HepG2 (cell line): Measurements from ENCODE around the gene PLIN3. TPM values are rescaled to one million over a fixed set of nuclear protein-coding genes. Genes with fewer than 3 reads are reported as not detected.
A peak's percentile ranks its signal among the peaks of the same experiment; 100 is the strongest.

ENCODE experiments used
- EEA1 ChIP-seq: sonication (generic); formaldehyde crosslinking; IDR thresholded peaks from 2 replicates; pipeline ENCODE4 v1.5.1; 2020; ENCODE audit warnings: mild to moderate bottlenecking, missing genetic modification reagents, borderline replicate concordance
- IRF1 ChIP-seq: sonication (generic); formaldehyde crosslinking; IDR thresholded peaks from 2 replicates; pipeline ENCODE4 v1.4.0; 2020; ENCODE audit warnings: low read depth, mild to moderate bottlenecking, missing genetic modification reagents
- MXI1 ChIP-seq: IDR thresholded peaks from 3 replicates; pipeline ENCODE4 v1.6.1; 2012; ENCODE audit warnings: low read depth, low read length, inconsistent platforms, borderline replicate concordance
- MYC ChIP-seq: sonication (generic); formaldehyde crosslinking; IDR thresholded peaks from 2 replicates; pipeline ENCODE4 v1.9.0; 2021; ENCODE audit warnings: missing genetic modification reagents, borderline replicate concordance
- NRL ChIP-seq: sonication (generic); formaldehyde crosslinking; IDR thresholded peaks from 2 replicates; pipeline ENCODE4 v1.5.0; 2020; ENCODE audit warnings: missing genetic modification reagents, mild to moderate bottlenecking, moderate library complexity, borderline replicate concordance
- RAD21 ChIP-seq: fragments of 450-650 bp; formaldehyde crosslinking; IDR thresholded peaks from 2 replicates; pipeline ENCODE4 v1.5.0; 2020; ENCODE audit warnings: mild to moderate bottlenecking
- RBFOX2 ChIP-seq: fragments of 200-400 bp; formaldehyde crosslinking; IDR thresholded peaks from 2 replicates; pipeline ENCODE4 v1.6.1; 2017; ENCODE audit warnings: low read depth, mild to moderate bottlenecking, low read length
- TCF7 ChIP-seq: sonication (generic); IDR thresholded peaks from 2 replicates; pipeline ENCODE4 v1.6.1; 2016; ENCODE audit warnings: antibody characterized with exemption, low read depth
- YEATS4 ChIP-seq: sonication (generic); formaldehyde crosslinking; IDR thresholded peaks from 2 replicates; pipeline ENCODE4 v1.4.0; 2020; ENCODE audit warnings: missing genetic modification reagents, borderline replicate concordance
- ZBTB39 ChIP-seq: sonication (generic); formaldehyde crosslinking; IDR thresholded peaks from 2 replicates; pipeline ENCODE4 v1.5.0; 2020; ENCODE audit warnings: missing genetic modification reagents
- ZFP91 ChIP-seq: sonication (generic); formaldehyde crosslinking; IDR thresholded peaks from 2 replicates; pipeline ENCODE4 v1.9.0; 2022; ENCODE audit warnings: missing genetic modification reagents, mild to moderate bottlenecking, borderline replicate concordance
- ZNF18 ChIP-seq: sonication (generic); formaldehyde crosslinking; IDR thresholded peaks from 2 replicates; pipeline ENCODE4 v1.8.0; 2022; ENCODE audit warnings: mild to moderate bottlenecking, missing genetic modification reagents; ENCODE audit not compliant: insufficient replicate concordance
- ZNF3 ChIP-seq: IDR thresholded peaks from 2 replicates; pipeline ENCODE4 v1.7.0; 2017; ENCODE audit warnings: inconsistent platforms
- ZNF362 ChIP-seq: sonication (generic); formaldehyde crosslinking; IDR thresholded peaks from 2 replicates; pipeline ENCODE4 v1.4.0; 2020; ENCODE audit warnings: missing genetic modification reagents, mild to moderate bottlenecking, borderline replicate concordance
- ZNF431 ChIP-seq: sonication (generic); formaldehyde crosslinking; IDR thresholded peaks from 2 replicates; pipeline ENCODE4 v1.9.0; 2022; ENCODE audit warnings: missing genetic modification reagents, low read depth, mild to moderate bottlenecking, borderline replicate concordance
- ZNF704 ChIP-seq: sonication (generic); formaldehyde crosslinking; IDR thresholded peaks from 2 replicates; pipeline ENCODE4 v1.8.1; 2023; ENCODE audit warnings: mild to moderate bottlenecking, inconsistent platforms, moderate library complexity, missing genetic modification reagents, borderline replicate concordance
- ZNF766 ChIP-seq: sonication (generic); formaldehyde crosslinking; IDR thresholded peaks from 2 replicates; pipeline ENCODE4 v1.5.0; 2020; ENCODE audit warnings: missing genetic modification reagents, borderline replicate concordance
- polyA plus RNA-seq, 8 experiments: library from polyadenylated mRNA; depleted of rRNA in 3 of 8; stranded (reverse) in 7 of 8; unstranded in 1 of 8; fragments of >200 nt; fragmentation: Illumina TruSeq in 4 of 8; extraction: Trizol in 4 of 8; gene quantifications; 2 replicates each; pipeline versions ENCODE4 v1.2.1 to v1.2.3, GENCODE V29; 2011 to 2016; ENCODE audit warnings: low read depth in 4 of 8, missing spikeins in 1 of 8, mixed read lengths in 1 of 8; ENCODE audit not compliant: insufficient read depth in 1 of 8
- total RNA-seq, 5 experiments: library from RNA; depleted of rRNA; stranded (reverse); fragments of >200 nt; fragmentation: Illumina TruSeq; extraction: Trizol; gene quantifications; 2 replicates each; pipeline ENCODE4 v1.2.3, GENCODE V29; 2016; ENCODE audit warnings: low read depth in 1 of 5

The PLIN3 gene
- total and polyA plus RNA-seq, 2 of the 13 experiments (the other 11 are each of a cell fraction or from before 2014, with no cell fraction given) = 49.3 to 57.9 TPM

GRCh38 chr19:4909156-4909896, 41.9 kb upstream of the PLIN3 start, which contains the start of gene UHRF1 (continued):
- TF ChIP-seq ZFP91 (CRISPR knock-in tag) (peak; percentile 57; the same call in 1 of the 2 replicates), ZNF704 (CRISPR knock-in tag) (peak; percentile 46; the same call in 1 of the 2 replicates), EEA1 (CRISPR knock-in tag) (peak; percentile 13; the same call in 1 of the 2 replicates), RAD21 (peak; percentile 34; the same call in 1 of the 2 replicates), IRF1 (0 out of 2 replicates have a peak, but pooled peaks have one; percentile 20), ZNF362 (no peak), YEATS4 (CRISPR knock-in tag) (peak; percentile 3; the same call in 1 of the 2 replicates), ZNF18 (CRISPR knock-in tag) (peak; percentile 59), ZNF431 (CRISPR knock-in tag) (peak; percentile 60; the same call in 1 of the 2 replicates), RBFOX2 (peak; percentile 82), TCF7 (no peak), MXI1 (no peak), ZBTB39 (CRISPR knock-in tag) (no peak), NRL (CRISPR knock-in tag) (peak; percentile 74; the same call in 1 of the 2 replicates), ZNF3 (CRISPR knock-in tag) (no peak), ZNF766 (CRISPR knock-in tag) (0 out of 2 replicates have a peak, but pooled peaks have one; percentile 66), MYC (CRISPR knock-in tag) (peak; percentile 74)
